AG04450 (cell line): Measurements from ENCODE around the gene MC1R. TPM values are rescaled to one million over a fixed set of nuclear protein-coding genes. Genes with fewer than 3 reads are reported as not detected.

Experiments used
- CTCF ChIA-PET: fragments of 300-600, 350-600 bp; formaldehyde crosslinking; extraction: SDS; loops from one replicate; lab custom pipeline; 2022; ENCODE audit warnings: antibody characterized with exemption, inconsistent platforms; lab: Charles Lee
- POLR2A ChIA-PET: fragments of 350-600 bp; formaldehyde crosslinking; extraction: SDS; loops from one replicate; lab custom pipeline; 2021; ENCODE audit warnings: antibody characterized with exemption, inconsistent platforms; lab: Yijun Ruan, JAX
- DNase-seq: peaks from one replicate; pipeline ENCODE4 v3.0.0-alpha.2; 2011; ENCODE audit warnings: low read depth, low spot score
- H3K27ac ChIP-seq: one replicate; pipeline ENCODE4 v1.5.1; 2012; ENCODE audit warnings: low read depth, low read length, control low read depth
- H3K27me3 ChIP-seq: one replicate; pipeline ENCODE4 v1.6.0; 2012; ENCODE audit warnings: low read length; ENCODE audit not compliant: control insufficient read depth, insufficient read depth
- H3K4me3 ChIP-seq: 2 replicates; pipeline ENCODE4 v1.5.1; 2011; ENCODE audit warnings: mild to moderate bottlenecking, low read depth, low read length, control low read depth
- H3K9me3 ChIP-seq: 2 replicates; pipeline ENCODE4 v1.5.1; 2012; ENCODE audit warnings: low read length; ENCODE audit not compliant: control insufficient read depth, insufficient read depth
- CTCF ChIP-seq: IDR thresholded peaks from 2 replicates; pipeline ENCODE4 v1.5.1; 2011; ENCODE audit warnings: low read depth, low read length, control low read depth, inconsistent platforms
- polyA plus RNA-seq: library from polyadenylated mRNA; depleted of rRNA; stranded (reverse); fragments of >200 nt; gene quantifications from 2 replicates; pipeline ENCODE4 v1.2.3, GENCODE V29; 2011

The MC1R gene
- polyA plus RNA-seq, 1 experiment: 3.9 TPM

- Histone ChIP-seq H3K27ac (no peak overlapping the region), H3K27me3 (no peaks in the 10 kb centered on the region), H3K4me3 (no peak overlapping the region), H3K9me3 (no peaks in the 10 kb centered on the region; the same call in 1 of the 2 replicates)
- POLR2A ChIA-PET: no interaction called here
- TF ChIP-seq CTCF: no peak
- no peak for DNase-seq
- CTCF ChIA-PET: no interaction called here
Observed at GRCh38 chr16:89958596-89958995, 39.9 kb downstream of the MC1R start.

- POLR2A ChIA-PET: no interaction called here
- TF ChIP-seq CTCF: no peak
- no peak overlapping the region for H3K27ac ChIP-seq
- H3K9me3 ChIP-seq: no peaks in the 10 kb centered on the region; the same call in 1 of the 2 replicates
- CTCF ChIA-PET: no interaction called here
- DNase-seq: no peak
- H3K27me3 ChIP-seq: no peaks in the 10 kb centered on the region
- H3K4me3 ChIP-seq: no peak overlapping the region
Observed at GRCh38 chr16:89960966-89961365, 42.3 kb downstream of the MC1R start.

- Histone ChIP-seq H3K27ac (no peak overlapping the region), H3K9me3 (no peaks in the 10 kb centered on the region; the same call in 1 of the 2 replicates), H3K27me3 (no peaks in the 10 kb centered on the region), H3K4me3 (no peak overlapping the region)
- ChIA-PET CTCF (no interaction called here), POLR2A (no interaction called here)
- TF ChIP-seq CTCF: no peak
- no peak for DNase-seq
Observed at GRCh38 chr16:89961920-89962319, 43.3 kb downstream of the MC1R start.

- H3K27ac ChIP-seq: no peak overlapping the region
- POLR2A ChIA-PET: no interaction called here
- TF ChIP-seq CTCF: no peak
- CTCF ChIA-PET: no interaction called here
- H3K4me3 ChIP-seq: no peak overlapping the region
- no peaks in the 10 kb centered on the region for H3K27me3 ChIP-seq
- no peaks in the 10 kb centered on the region; the same call in 1 of the 2 replicates for H3K9me3 ChIP-seq
- DNase-seq: no peak
Observed at GRCh38 chr16:89962754-89963498, 44.3 kb downstream of the MC1R start.

- H3K9me3 ChIP-seq: no peaks in the 10 kb centered on the region; the same call in 1 of the 2 replicates
- no peak overlapping the region for H3K4me3 ChIP-seq
- no peaks in the 10 kb centered on the region for H3K27me3 ChIP-seq
- no peak overlapping the region for H3K27ac ChIP-seq
- no peak for DNase-seq
- CTCF ChIA-PET: no interaction called here
- TF ChIP-seq CTCF: no peak
- POLR2A ChIA-PET: no interaction called here
Observed at GRCh38 chr16:89964201-89964600, 45.5 kb downstream of the MC1R start.
